ENCODE data around the gene ZNF76.

DNA sequence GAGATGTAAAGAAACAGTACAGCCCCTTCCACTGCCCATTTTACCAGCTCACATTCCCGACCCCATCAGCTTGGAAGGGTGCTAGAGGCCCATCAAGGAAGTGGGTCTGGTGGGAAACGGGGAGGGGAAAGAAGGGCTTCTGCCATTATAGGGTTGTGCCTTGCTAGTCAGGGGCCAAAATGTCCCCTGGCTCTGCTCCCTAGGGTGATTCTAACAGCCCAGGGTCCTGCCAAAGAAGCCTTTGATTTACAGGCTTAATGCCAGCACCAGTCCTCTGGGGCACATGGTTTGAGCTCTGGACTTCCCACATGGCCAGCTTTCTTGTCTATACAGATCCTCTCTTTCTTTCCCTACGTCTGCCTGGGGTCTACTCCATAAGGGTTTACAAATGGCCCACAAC lies 10.6 kb upstream of the ZNF76 start:
- no peak for TF ChIP-seq EZH2phosphoT487 (conservative IDR thresholded peaks at IDR 0.05; ENCODE audit: low read length)
- TF ChIP-seq, protein P1, sequence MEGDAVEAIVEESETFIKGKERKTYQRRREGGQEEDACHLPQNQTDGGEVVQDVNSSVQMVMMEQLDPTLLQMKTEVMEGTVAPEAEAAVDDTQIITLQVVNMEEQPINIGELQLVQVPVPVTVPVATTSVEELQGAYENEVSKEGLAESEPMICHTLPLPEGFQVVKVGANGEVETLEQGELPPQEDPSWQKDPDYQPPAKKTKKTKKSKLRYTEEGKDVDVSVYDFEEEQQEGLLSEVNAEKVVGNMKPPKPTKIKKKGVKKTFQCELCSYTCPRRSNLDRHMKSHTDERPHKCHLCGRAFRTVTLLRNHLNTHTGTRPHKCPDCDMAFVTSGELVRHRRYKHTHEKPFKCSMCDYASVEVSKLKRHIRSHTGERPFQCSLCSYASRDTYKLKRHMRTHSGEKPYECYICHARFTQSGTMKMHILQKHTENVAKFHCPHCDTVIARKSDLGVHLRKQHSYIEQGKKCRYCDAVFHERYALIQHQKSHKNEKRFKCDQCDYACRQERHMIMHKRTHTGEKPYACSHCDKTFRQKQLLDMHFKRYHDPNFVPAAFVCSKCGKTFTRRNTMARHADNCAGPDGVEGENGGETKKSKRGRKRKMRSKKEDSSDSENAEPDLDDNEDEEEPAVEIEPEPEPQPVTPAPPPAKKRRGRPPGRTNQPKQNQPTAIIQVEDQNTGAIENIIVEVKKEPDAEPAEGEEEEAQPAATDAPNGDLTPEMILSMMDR (IDR thresholded peaks at IDR 0.05; ENCODE audit: insufficient read depth, low read length, poor library complexity, severe bottlenecking) = no peak
